Loucy (cell line): ENCODE results near the gene SPAG17.

Experiments
- EZH2phosphoT487 ChIP-seq: fragments of 200-600 bp; IDR thresholded peaks from 2 replicates; pipeline ENCODE4 v1.6.1; 2018; ENCODE audit warnings: antibody characterized with exemption, mild to moderate bottlenecking, moderate library complexity, borderline replicate concordance
- TF ChIP-seq, protein P1 (sequence below): fragments of 200-600 bp; sonication (generic); conservative IDR thresholded peaks from 2 replicates; pipeline ENCODE4 v1.5.1; 2014; ENCODE audit warnings: mild to moderate bottlenecking, antibody characterized with exemption, low read length

DNA sequence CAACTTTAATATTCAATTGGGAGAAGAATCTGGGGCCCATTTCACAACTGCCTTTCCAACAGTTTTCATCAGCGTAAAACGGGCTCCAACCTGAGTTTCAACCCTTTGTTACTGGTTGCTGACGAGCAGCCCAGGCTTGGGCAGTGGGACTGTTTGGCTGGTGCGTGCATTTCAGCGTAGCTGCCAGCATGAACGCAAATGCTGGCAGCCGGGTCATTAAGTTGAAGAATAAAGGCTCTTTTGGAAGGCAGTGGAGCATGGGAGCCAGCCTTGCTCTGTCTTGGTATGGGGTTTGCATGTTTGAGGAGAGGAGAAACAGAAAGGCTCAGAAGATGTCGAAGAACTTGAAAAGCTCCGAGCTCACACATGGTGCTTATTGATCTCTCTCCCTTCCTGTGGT is 214.8 kb downstream of the SPAG17 start:
- TF ChIP-seq, protein P1, sequence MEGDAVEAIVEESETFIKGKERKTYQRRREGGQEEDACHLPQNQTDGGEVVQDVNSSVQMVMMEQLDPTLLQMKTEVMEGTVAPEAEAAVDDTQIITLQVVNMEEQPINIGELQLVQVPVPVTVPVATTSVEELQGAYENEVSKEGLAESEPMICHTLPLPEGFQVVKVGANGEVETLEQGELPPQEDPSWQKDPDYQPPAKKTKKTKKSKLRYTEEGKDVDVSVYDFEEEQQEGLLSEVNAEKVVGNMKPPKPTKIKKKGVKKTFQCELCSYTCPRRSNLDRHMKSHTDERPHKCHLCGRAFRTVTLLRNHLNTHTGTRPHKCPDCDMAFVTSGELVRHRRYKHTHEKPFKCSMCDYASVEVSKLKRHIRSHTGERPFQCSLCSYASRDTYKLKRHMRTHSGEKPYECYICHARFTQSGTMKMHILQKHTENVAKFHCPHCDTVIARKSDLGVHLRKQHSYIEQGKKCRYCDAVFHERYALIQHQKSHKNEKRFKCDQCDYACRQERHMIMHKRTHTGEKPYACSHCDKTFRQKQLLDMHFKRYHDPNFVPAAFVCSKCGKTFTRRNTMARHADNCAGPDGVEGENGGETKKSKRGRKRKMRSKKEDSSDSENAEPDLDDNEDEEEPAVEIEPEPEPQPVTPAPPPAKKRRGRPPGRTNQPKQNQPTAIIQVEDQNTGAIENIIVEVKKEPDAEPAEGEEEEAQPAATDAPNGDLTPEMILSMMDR: no peak
- no peak for TF ChIP-seq EZH2phosphoT487
